ENCODE data around the gene CHSY1.

DNA sequence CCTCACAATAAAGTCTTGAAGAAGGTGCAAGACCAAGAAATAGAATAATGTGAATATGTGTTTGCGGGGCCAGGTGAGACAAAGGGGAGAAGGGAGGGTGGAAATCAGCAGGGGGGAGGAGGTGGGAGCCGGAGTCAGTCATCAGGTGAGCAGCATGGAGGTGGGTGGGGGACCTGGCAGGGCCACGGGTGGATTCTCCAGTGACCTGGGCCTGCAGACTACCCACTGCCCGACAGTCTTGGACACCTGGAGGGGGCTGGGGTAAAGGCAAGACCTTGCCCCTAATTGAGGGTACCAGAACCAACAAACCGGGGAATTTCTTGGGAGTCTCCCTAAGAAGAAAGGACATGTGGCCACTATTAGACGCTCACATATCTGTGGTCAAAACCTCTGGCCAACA is 95.8 kb downstream of the CHSY1 start:
- TF ChIP-seq, protein P1, sequence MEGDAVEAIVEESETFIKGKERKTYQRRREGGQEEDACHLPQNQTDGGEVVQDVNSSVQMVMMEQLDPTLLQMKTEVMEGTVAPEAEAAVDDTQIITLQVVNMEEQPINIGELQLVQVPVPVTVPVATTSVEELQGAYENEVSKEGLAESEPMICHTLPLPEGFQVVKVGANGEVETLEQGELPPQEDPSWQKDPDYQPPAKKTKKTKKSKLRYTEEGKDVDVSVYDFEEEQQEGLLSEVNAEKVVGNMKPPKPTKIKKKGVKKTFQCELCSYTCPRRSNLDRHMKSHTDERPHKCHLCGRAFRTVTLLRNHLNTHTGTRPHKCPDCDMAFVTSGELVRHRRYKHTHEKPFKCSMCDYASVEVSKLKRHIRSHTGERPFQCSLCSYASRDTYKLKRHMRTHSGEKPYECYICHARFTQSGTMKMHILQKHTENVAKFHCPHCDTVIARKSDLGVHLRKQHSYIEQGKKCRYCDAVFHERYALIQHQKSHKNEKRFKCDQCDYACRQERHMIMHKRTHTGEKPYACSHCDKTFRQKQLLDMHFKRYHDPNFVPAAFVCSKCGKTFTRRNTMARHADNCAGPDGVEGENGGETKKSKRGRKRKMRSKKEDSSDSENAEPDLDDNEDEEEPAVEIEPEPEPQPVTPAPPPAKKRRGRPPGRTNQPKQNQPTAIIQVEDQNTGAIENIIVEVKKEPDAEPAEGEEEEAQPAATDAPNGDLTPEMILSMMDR (IDR thresholded peaks at IDR 0.05), result no peak
- TF ChIP-seq PRDM15 (CRISPR knock-in tag; IDR thresholded peaks at IDR 0.05), result no peak
- no peak for TF ChIP-seq ZNF232 (CRISPR knock-in tag; IDR thresholded peaks at IDR 0.05)
- TF ChIP-seq NFYB (CRISPR knock-in tag; conservative IDR thresholded peaks at IDR 0.05; ENCODE audit: low read depth), result no peak
- TF ChIP-seq NR2C2 (CRISPR knock-in tag; IDR thresholded peaks at IDR 0.05), result no peak
- TF ChIP-seq MAX (CRISPR knock-in tag; IDR thresholded peaks at IDR 0.05), result no peak

Measured in WTC11 (cell line).